Forelimb muscle (tissue), 1 donor: ENCODE results near the gene SCAI. TPM values are rescaled to one million over a fixed set of nuclear protein-coding genes. Genes with fewer than 3 reads are reported as not detected.
"Not testable (repeated sequence)": the region's sequence is repeated elsewhere in the genome, so short reads cannot be mapped to it uniquely, and the experiment has no call there.

Source experiments
- DNase-seq: peaks from one replicate; pipeline ENCODE4 v3.0.0-alpha.2; 2013; ENCODE audit warnings: low read depth
- polyA plus RNA-seq: library from polyadenylated mRNA; unstranded; fragments of 120-200 nt; gene quantifications from one replicate; pipeline ENCODE4 v1.2.1, GENCODE V29; 2013; ENCODE audit not compliant: insufficient read length

Gene SCAI
- 9.3 TPM for polyA plus RNA-seq

DNA sequence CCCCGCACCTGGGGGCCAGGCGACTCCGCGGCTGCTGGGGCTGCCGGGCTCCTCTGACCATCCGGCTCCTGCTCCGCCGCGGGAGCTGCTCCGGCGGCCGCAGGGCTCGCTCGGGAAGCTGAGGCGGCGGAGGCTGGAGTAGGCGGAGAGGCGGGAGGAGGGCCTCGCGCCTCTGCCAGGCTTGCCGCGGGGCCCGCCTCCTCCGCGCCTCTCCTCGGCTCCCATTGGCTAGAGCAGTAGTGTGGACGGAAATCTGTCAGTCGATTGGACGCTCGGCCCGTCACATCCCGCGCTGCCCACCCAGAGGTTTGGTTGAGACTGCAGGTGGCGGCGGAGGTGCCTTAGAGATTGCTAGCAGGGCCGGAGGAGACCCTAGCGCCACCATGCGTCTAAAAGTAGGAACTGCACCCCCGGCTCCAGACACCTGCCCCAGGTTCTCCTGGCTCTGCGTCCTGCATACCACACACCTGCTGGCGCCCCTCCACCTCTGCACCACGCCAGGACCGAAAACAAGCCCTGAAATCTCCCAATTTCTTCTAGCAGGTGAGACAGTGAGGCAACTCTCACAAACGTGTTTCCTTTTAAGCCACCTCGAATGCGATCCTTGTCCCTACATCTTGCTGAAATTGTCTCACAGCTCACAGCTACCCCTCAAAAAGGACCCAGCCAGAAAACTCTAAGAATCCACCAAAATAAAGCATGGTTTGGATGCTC is at the start of gene SCAI:
Gene SCAI, minus strand, starts transcription at position 152 of the 714 bp plus-strand sequence. Its CDS starts 91 bp downstream, at position 61.
- peak; percentile 94 for DNase-seq

DNA sequence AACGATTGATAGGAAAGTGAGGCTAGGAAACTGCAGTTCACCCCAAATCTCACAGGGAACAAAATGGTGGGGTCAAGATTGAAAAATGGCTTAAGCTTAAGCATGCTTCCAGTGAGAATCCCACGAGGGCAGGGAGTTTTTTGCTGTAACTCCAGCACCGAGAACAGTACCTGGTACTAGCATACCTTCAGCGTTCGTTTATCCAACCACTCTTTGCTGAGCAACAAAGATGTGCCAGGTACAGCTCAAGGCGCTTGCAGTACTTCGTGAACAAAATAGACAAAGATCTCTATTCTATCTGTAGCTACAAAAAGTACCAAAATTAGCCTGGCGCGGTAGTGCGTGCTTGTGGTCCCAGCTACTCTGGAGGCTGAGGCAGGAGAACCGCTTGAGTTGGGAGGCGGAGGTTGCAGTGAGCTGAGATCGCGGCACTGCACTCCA is 47.1 kb upstream of the SCAI start:
- no peak for DNase-seq

DNA sequence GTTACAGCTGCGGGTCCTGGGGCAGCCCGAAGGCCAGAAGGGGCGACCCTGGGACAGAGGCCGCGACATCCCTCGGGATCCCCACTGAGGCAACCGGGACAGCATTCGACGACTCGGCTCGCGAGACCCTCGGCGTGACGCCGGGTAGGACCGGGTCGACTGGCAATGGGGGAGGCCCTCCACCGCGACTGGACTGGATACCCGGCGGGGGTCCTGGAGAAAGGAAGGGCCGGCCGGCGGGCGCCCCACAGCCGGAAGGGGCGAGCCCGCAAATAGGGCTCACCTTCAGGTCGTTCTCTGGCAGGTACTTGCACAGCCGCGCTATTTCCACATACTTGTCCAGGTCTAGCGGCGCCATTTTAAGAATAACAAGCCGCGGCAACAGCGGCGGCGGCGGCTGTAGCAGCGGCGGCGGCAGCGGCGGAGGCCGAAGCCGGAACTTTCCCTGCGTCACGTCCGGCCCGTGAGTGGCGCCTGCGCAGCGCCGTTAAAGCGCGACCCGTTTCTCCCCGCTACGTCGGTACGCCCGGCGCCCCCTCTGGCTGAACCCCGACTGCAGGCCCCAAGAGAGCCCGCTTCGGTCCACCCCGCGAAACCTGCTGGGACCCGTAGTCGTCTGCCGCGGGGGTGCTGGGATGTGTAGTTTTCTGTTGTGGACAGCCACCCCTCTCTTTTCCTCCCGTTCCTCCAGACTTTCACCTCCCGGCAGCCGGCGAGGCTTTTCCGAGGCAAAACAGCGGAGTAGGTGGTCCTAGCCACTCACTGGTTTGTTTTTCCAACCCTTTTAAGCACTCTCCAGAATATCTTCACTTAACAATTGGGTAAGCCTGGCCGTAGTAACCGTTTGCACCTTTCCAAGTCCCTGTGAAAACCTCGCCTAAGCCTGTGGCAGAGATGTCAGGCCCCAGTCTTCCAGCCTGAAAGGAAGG is 46.3 kb upstream of the SCAI start, which contains the start of gene PPP6C:
Gene PPP6C, minus strand, starts transcription at position 443 of the 929 bp plus-strand sequence. Its CDS starts 85 bp downstream, at position 358.
- peak; percentile 90 for DNase-seq

GRCh38 chr9:125189011-125189360 is 45.7 kb upstream of the SCAI start:
- DNase-seq = no peak

- DNase-seq = no peak
These were observed 40.2 kb upstream of the SCAI start for GRCh38 chr9:125183561-125183960.

- DNase-seq = no peak
These were observed 39.7 kb upstream of the SCAI start for GRCh38 chr9:125183054-125183453.

DNA sequence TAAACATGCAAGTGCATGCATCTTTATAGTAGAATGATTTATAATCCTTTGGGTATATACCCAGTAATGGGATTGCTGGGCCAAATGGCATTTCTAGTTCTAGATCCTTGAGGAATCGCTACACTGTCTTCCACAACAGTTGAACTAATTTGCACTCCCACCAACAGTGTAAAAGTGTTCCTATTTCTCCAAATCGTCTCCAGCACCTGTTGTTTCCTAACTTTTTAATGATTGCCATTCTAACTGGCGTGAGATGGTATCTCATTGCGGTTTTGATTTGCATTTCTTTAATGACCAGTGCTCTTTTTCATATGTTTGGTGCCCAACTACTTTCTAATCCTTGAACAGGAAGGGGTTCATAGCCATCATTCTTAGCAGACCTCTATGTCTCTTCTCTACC is 38.4 kb upstream of the SCAI start:
- not testable (repeated sequence) for DNase-seq

DNA sequence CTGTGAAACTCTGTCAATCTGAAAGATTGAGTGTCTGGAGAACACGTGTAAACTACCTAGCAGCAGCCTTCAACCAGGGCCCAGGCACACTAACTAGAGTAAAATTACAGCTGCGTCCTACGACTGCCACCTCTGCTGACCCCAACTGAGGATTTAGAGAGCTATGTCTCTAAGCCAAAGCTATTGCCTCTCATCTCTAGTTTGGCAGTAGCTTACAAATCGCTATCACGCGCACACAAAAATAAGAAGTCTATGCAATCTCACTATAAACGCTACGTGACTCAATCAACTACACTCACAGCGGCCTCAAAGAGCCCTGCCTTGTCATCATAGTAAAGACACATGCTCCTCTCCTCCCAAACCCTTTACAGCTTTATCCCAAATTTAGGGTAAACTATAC is 37.5 kb upstream of the SCAI start:
- DNase-seq = no peak

- DNase-seq = not testable (repeated sequence)
These were observed 36.4 kb upstream of the SCAI start for GRCh38 chr9:125179776-125180175.

DNA sequence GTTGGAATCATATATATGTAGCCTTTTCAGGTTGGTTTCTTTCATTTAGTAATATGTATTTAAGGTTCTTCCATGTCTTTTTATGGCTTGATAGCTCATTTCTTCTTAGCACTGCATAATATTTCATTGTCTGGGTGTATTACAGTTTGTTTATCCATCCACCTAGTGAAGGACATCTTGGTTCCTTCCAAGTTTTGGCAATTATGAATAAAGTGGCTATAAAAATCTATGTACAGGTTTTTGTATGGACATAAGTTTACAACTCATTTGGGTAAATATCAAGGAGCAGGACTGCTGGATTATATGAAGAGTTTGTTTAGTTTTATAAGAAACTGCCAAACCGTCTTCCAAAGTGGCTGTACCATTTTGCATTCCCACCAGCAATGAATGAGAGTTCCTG is 34.6 kb upstream of the SCAI start:
- DNase-seq = no peak

DNA sequence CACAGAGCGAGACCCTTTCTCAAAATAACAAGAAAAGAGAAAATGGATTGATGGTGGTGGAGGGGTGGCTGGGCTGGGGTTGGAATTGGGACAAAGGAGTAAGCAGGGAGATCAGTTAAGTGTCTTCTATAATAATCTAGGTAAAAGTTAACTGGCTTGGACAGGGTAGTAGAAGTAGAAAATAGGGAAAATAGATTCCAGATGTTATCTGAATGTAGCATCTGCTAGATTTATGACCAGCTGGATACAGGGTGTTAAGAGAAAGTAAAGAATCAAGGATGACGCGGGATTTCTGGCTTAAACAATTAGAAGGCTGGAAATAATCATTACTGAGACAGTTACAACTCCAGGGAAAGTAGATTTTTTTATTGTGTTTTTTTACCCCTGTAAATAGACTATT is 33.3 kb upstream of the SCAI start:
- no peak for DNase-seq

DNA sequence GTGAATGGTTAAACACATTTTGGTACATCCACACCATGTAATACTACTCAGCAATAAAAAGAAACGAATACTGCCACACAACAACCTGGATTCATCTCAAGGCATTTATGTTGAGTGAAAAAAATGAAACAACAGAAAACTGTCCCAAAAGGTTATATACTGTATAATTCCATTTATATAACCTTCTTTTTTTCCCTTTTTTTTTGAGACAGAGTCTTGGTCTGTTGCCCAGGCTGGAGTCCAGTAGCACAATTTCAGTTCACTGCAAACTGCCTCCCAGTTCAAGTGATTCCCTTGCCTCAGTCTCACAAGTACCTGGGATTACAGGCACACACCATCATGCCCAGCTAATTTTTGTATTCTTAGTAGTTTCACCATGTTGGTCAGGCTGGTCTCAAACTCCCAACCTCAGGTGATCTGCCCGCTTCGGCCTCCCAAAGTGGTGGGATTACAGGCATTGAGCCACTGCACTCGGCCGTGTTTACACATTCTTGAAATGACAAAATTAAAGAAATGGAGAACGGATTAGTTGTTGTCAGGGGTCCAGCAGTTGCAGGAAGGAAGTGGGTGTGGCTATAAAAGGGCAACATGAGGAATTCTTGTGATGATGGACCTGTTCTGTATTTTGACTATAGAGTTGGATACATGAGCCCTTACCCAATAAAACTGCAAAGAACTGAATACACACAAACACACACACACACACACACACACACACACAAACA is 28.9 kb upstream of the SCAI start:
- DNase-seq = no peak

DNA sequence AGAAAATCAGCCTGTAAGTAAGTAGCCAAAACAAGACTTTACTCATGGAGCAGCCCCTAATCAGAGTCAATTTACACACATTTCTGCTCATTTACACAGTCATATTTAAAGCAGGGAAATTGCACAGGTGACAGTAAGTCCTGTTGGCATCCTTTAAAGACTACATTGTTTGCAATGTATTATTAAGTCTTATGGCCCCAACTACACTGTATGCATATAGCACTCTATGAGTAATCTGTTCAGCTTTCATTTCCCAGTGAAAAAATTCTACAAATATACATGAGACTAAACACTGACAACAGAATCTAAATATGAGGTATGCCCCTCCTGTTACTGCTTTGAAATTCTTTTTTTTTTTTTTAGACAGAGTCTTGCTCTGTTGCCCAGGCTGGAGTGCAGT is 26.6 kb upstream of the SCAI start:
- no peak for DNase-seq

GRCh38 chr9:125166762-125167161 is 23.4 kb upstream of the SCAI start:
- no peak for DNase-seq

DNA sequence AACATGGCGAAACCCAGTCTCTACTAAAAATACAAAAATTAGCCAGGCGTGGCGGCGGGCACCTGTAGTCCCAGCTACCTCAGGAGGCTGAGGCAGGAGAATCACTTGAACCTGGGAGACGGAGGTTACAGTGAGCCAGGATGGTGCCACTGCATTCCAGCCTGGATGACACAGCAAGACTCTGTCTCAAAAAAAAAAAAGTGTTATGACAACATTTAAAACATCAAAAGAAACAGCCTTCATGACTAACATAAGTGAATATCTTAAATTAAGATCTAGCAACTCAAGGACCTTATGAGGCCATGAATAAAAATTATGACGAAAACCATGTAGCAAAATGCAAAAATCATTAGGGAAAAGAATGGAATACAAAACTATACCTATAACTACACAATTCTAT is 19.6 kb upstream of the SCAI start:
- DNase-seq = not testable (repeated sequence)

- DNase-seq = no peak
These were observed 18.1 kb upstream of the SCAI start for GRCh38 chr9:125161284-125161918.

- DNase-seq = no peak
These were observed 17.4 kb upstream of the SCAI start for GRCh38 chr9:125160750-125161149.

- no peak for DNase-seq
These were observed 13.2 kb upstream of the SCAI start for GRCh38 chr9:125156551-125156950.

- no peak for DNase-seq
These were observed 10.5 kb upstream of the SCAI start for GRCh38 chr9:125153712-125154367.

DNA sequence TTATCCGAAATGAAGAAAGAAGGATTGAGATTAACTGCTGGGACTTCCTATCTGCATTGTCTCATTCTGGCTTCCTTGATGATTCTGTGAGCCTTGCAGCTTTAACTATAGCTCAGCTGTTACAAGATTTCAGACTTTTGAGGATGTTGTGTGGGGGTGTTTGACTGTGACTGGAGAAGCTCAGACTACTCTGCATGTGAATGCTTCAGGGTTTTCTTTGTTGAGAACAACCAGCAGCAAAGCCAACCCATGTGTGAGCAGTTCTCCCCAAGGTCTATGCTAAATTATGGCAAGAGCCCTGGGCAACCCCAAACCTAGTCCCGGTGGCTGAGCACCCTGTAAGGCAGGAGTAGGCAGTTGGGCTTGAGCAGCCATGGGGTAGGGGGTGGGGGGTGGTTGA is 8.4 kb upstream of the SCAI start:
- DNase-seq = no peak
